Stimulated activated CD8-positive, alpha-beta memory T cell treated with anti-CD3 and anti-CD28 coated beads, Interleukin-7, amount 100 ng/mL, for 4 hours (primary cell): ENCODE results near the gene UBR3.

Experiments used
- DNase-seq, 2 donors: peaks; one replicate each; pipeline ENCODE4 v3.0.0-alpha.2; 2020; ENCODE audit warnings: low read depth in 2 of 2

Gene UBR3

GRCh38 chr2:170044751-170045478 is 217.7 kb downstream of the UBR3 start:
- DNase-seq: no peak

- DNase-seq: no peak
Measured at GRCh38 chr2:170047331-170048065, 220.2 kb downstream of the UBR3 start.

- DNase-seq: no peak
Measured at GRCh38 chr2:170052151-170052550, 224.9 kb downstream of the UBR3 start.

- no peak for DNase-seq
Measured at GRCh38 chr2:170054997-170055396, 227.7 kb downstream of the UBR3 start.

- no peak for DNase-seq
Measured at GRCh38 chr2:170056900-170057299, 229.6 kb downstream of the UBR3 start.

- DNase-seq: no peak
Measured at GRCh38 chr2:170063456-170064235, 236.4 kb downstream of the UBR3 start.

- no peak for DNase-seq
Measured at GRCh38 chr2:170070778-170071177, 243.5 kb downstream of the UBR3 start.

- no peak for DNase-seq
Measured at GRCh38 chr2:170073288-170073687, 246.0 kb downstream of the UBR3 start.

- DNase-seq: no peak
Measured at GRCh38 chr2:170076189-170076588, 248.9 kb downstream of the UBR3 start.

GRCh38 chr2:170077830-170078569 is 250.7 kb downstream of the UBR3 start:
- no peak for DNase-seq

GRCh38 chr2:170084820-170085491 is 257.7 kb downstream of the UBR3 start:
- no peak for DNase-seq

GRCh38 chr2:170086117-170086688 is 258.9 kb downstream of the UBR3 start:
- no peak for DNase-seq

GRCh38 chr2:170086751-170087412 is 259.6 kb downstream of the UBR3 start:
- no peak for DNase-seq

GRCh38 chr2:170087413-170087793 is 260.1 kb downstream of the UBR3 start:
- no peak for DNase-seq

- no peak for DNase-seq
Measured at GRCh38 chr2:170088776-170089175, 261.5 kb downstream of the UBR3 start.

- DNase-seq: no peak
Measured at GRCh38 chr2:170090229-170090628, 263.0 kb downstream of the UBR3 start.

- DNase-seq: no peak
Measured at GRCh38 chr2:170091436-170091835, 264.2 kb downstream of the UBR3 start.

- no peak for DNase-seq
Measured at GRCh38 chr2:170092436-170093060, 265.3 kb downstream of the UBR3 start.

GRCh38 chr2:170095380-170095779 is 268.1 kb downstream of the UBR3 start:
- no peak for DNase-seq
